H1 (cell line): ENCODE data around the gene NEDD8.

Experiments
- JUN ChIP-seq: IDR thresholded peaks from 2 replicates; pipeline ENCODE4 v1.6.1; 2011; ENCODE audit warnings: low read depth, mild to moderate bottlenecking, improper control_type of control experiment, low read length
- POU5F1 ChIP-seq: IDR thresholded peaks from 2 replicates; pipeline ENCODE4 v1.6.1; 2011; ENCODE audit warnings: low read depth, mild to moderate bottlenecking, low read length, moderate library complexity
- SAP30 ChIP-seq: fragments of 300-600 bp; sonication (generic); IDR thresholded peaks from 2 replicates; pipeline ENCODE4 v1.7.1; 2012; ENCODE audit warnings: low read length, moderate library complexity, mild to moderate bottlenecking, inconsistent platforms; ENCODE audit not compliant: insufficient read depth, insufficient replicate concordance
- TBP ChIP-seq: IDR thresholded peaks from 2 replicates; pipeline ENCODE4 v1.6.1; 2011; ENCODE audit warnings: low read depth, low read length, improper control_type of control experiment

DNA sequence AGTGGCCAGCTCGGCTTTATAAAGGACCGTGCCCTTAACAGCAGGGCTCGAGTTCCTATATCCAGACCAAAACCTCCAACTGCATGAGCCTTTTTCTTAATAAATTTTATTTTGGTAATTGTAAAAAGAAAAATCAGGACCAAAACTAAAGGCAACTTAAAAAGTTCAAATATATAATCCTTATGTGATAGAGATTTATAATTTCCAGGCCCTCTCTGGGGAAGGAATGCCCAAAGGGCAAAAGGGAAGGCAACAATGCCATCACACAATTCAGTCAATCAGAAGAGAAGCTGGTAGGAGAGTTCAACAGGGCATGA, 43.1 kb downstream of the NEDD8 start:
- TF ChIP-seq JUN = no peak
- no peak for TF ChIP-seq TBP
- no peak for TF ChIP-seq POU5F1
- no peak for TF ChIP-seq SAP30
